ENCODE data around the gene TM2D1.

TM2D1 gene

GRCh38 chr1:61640531-61641530, 84.1 kb downstream of the TM2D1 start:
- Mint-ChIP-seq H3K9me3 (no peaks in the 10 kb centered on the region), H3K36me3 (no peaks in the 10 kb centered on the region), H3K4me3 (peak overlapping the region; percentile 84), H3K4me1 (peaks cover 14% of the 10 kb centered on the region), H3K27ac (peak overlapping the region; percentile 82), H3K27me3 (no peaks in the 10 kb centered on the region)
- ATAC-seq = peak; percentile 63

DNA sequence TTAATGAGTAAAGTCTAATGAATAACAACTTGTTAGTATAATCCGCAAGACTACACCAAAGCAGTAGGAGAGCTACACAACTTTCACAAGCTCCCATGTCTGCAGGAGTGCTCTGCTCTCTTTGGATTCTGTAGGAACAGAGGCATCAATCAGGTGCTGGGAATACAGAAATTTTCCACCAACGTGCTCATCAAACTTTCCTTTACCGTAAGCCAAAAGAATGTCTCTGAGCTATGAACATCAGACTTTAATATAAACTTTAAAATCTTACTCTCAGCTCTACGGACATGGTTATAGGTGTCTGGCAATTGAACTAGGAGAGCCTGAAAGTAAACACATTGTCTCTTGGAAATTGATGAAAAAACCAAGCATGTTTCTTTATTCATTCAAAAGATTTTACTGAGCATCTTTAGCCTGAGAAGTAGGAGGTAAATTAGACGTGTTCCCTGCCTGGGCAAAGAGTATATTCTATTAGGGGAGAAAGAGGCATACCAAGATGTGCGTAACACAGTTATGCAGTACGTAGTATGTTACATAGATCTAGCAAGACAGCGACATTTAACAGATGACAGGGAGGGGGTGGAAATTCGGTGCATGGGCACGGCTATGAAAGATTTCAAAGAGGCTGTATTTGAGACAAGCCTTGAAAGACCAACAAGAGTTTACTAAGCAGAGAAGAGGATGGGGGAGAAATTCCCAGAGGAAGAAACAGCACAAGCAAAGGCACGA, 85.2 kb downstream of the TM2D1 start:
- Mint-ChIP-seq H3K27ac (no peak overlapping the region), H3K27me3 (no peaks in the 10 kb centered on the region), H3K4me3 (no peak overlapping the region), H3K9me3 (no peaks in the 10 kb centered on the region), H3K36me3 (no peaks in the 10 kb centered on the region), H3K4me1 (peaks cover 14% of the 10 kb centered on the region)
- no peak for ATAC-seq

- no peak for ATAC-seq
- no peaks in the 10 kb centered on the region for H3K27me3 Mint-ChIP-seq
- H3K27ac Mint-ChIP-seq = no peak overlapping the region
- no peaks in the 10 kb centered on the region for H3K36me3 Mint-ChIP-seq
- H3K4me3 Mint-ChIP-seq = no peak overlapping the region
- no peaks in the 10 kb centered on the region for H3K9me3 Mint-ChIP-seq
- peaks cover 14% of the 10 kb centered on the region for H3K4me1 Mint-ChIP-seq
These were observed 85.9 kb downstream of the TM2D1 start for GRCh38 chr1:61638911-61639605.

- Mint-ChIP-seq H3K9me3 (no peaks in the 10 kb centered on the region), H3K4me1 (peaks cover 14% of the 10 kb centered on the region), H3K27me3 (no peaks in the 10 kb centered on the region), H3K27ac (no peak overlapping the region), H3K4me3 (no peak overlapping the region), H3K36me3 (no peaks in the 10 kb centered on the region)
- ATAC-seq = no peak
These were observed 86.6 kb downstream of the TM2D1 start for GRCh38 chr1:61638296-61638695.

GRCh38 chr1:61637470-61637869, 87.5 kb downstream of the TM2D1 start:
- ATAC-seq = no peak
- Mint-ChIP-seq H3K4me1 (peaks cover 14% of the 10 kb centered on the region), H3K9me3 (no peaks in the 10 kb centered on the region), H3K27ac (no peak overlapping the region), H3K4me3 (no peak overlapping the region), H3K27me3 (no peaks in the 10 kb centered on the region), H3K36me3 (no peaks in the 10 kb centered on the region)

DNA sequence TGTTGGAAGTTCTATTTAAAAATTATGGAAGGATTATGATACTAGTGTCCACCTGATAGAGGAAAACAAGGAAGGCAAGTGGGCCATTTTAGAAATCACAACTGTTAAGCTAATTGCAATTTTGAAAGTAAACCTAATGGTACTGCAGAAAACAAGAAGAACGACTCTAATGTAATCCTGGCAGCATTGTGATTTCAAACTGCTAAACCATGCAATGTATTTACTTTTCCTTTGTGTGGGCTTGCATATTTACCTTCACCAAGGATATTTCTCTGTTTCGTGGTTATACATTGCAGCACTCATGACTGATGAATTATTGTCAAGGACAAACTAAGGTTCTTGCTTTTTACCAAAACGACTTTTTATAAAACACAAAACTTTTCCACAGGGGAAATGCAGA, 88.1 kb downstream of the TM2D1 start:
- no peaks in the 10 kb centered on the region for H3K27me3 Mint-ChIP-seq
- no peaks in the 10 kb centered on the region for H3K9me3 Mint-ChIP-seq
- ATAC-seq = no peak
- no peak overlapping the region for H3K4me3 Mint-ChIP-seq
- peaks cover 11% of the 10 kb centered on the region for H3K4me1 Mint-ChIP-seq
- no peak overlapping the region for H3K27ac Mint-ChIP-seq
- H3K36me3 Mint-ChIP-seq = no peaks in the 10 kb centered on the region

- ATAC-seq = no peak
- Mint-ChIP-seq H3K27me3 (no peaks in the 10 kb centered on the region), H3K9me3 (no peaks in the 10 kb centered on the region), H3K4me3 (no peak overlapping the region), H3K4me1 (peaks cover 7% of the 10 kb centered on the region), H3K27ac (no peak overlapping the region), H3K36me3 (no peaks in the 10 kb centered on the region)
These were observed 88.6 kb downstream of the TM2D1 start for GRCh38 chr1:61636376-61636775.

GRCh38 chr1:61635557-61635956, 89.4 kb downstream of the TM2D1 start:
- Mint-ChIP-seq H3K9me3 (no peaks in the 10 kb centered on the region), H3K36me3 (no peaks in the 10 kb centered on the region), H3K27me3 (no peaks in the 10 kb centered on the region), H3K27ac (no peak overlapping the region), H3K4me1 (no peaks in the 10 kb centered on the region), H3K4me3 (no peak overlapping the region)
- no peak for ATAC-seq

DNA sequence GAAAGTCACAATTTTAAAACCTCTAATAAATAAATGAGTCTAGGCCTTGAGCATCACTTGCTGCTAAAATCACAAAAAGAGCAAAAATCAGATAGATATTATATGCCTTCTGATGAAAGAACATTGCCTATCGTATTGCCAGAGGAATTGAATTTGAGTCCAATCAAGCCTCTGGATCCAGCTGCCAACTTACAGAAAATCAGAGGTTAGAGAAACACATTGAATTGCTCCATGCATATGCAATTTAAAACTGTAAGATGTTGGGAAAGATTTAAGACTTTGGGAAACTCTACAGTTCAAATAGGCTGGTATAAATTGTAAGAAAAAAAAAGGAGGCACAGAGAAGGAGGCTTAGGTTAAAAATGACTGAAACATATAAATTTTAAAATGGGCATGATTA, 93.5 kb downstream of the TM2D1 start:
- no peak for ATAC-seq
- H3K27me3 Mint-ChIP-seq = peaks cover 15% of the 10 kb centered on the region
- no peaks in the 10 kb centered on the region for H3K9me3 Mint-ChIP-seq
- H3K4me1 Mint-ChIP-seq = no peaks in the 10 kb centered on the region
- no peak overlapping the region for H3K4me3 Mint-ChIP-seq
- no peak overlapping the region for H3K27ac Mint-ChIP-seq
- no peaks in the 10 kb centered on the region for H3K36me3 Mint-ChIP-seq
